A549 treated with CORT108297 at 1 μM for 4 hours (cell line): ENCODE results near the gene DNAJB4. TPM values are rescaled to one million over a fixed set of nuclear protein-coding genes. Genes with fewer than 3 reads are reported as not detected.

ENCODE experiments used
- total RNA-seq: library from RNA; stranded (reverse); fragments of 200-300 nt; extraction: Qiagen RNA extraction; gene quantifications from 5 replicates; pipeline ENCODE4 v1.2.3, GENCODE V29; 2022

Gene DNAJB4
- 33.1 to 60.2 TPM (median 37.7 TPM) in 5 replicates for total RNA-seq

GRCh38 chr1:78004719-78005447, at the start of gene DNAJB4:
TSS of gene DNAJB4 (plus strand) at chr1:78004939. CDS start at chr1:78005111, 172 bp downstream.

DNA sequence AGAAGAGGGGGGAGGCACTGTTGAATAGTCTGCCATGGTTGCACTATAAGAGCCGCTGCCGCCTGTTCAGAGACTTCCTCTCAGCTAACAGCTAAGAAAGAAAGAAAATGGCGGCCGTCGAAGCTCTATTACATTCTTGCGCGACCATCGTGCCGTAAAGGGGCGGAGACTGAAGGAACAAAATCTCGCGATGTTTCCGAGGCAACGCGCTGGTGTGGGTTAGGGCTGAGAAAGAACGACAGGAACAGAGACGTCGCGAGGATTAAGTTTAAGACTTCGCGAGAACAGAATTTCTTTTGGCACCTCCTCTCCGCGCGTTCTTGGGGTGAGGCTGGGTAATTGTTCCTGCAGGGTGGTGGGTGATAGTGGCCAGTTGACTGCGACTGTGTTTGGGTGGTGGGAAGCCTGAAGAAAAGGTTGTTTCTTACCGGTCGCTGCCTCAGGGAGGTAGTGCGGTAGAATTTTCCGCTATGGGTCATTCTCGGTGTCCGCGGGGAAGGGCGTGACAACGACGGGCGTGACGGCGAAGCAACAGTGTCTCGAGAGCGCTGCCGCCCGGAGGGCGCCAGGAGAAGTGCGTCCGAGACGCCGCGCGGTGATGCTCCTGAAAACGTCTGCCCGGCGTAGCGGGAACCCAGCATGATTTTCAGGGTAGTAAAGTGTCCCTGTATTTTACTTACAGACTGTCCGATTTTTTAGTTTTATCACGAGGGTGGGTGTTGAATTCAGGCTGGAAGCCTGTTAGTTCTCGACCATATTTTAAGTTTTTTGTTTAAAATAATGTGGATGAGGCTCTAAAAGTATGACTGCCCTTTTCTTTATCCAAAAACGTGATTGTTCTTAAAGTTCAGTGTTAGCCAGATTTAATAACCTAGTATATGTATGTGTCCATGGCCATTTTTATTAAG, 25.5 kb upstream of the DNAJB4 start, which contains the start of gene FUBP1:
Gene FUBP1 (minus strand): TSS at position 104 of the 908 bp plus-strand sequence. CDS start 68 bp downstream, at position 36.

DNA sequence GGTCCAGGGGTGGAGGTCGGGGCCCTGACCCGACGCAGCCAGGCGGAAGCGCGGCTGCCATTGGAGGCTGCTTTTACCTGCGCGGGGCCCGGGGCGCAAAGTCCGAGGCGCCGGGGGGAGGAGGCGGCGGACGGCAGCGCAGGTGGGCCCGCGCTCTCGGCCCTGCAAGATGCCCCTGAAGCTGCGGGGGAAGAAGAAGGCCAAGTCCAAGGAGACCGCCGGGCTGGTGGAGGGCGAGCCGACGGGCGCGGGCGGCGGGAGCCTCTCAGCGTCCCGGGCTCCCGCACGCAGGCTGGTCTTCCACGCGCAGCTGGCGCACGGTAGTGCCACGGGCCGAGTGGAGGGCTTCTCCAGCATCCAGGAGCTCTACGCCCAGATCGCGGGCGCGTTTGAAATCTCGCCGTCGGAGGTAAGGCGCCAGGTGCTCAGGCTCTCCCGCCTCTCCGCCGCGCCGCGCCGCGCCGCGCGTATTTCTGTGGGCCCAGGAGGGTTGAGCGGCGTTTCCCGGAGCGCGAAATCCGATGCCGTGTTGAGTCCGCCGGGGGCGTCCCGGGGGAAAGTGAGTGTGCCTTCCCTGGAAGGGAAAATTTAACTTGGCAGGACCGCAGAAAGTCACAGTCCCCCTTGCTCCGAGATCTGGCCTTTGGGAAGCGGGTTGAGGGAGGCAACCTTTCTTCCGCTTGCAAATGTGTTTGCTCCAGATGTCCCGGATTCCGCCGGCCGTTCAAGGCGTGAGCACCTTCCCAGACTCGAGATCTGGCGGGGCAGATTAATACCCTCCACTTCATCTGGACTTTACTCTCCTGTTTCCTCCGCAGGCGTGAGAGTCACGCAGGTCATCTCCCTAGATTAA, 41.4 kb downstream of the DNAJB4 start, which contains the start of gene GIPC2:
Gene GIPC2 (plus strand): TSS at position 41 of the 853 bp plus-strand sequence. CDS start 129 bp downstream, at position 170.

Other genes with a start within 250 kb of the DNAJB4 start
- 16.1 to 20.5 TPM (median 18.3 TPM) in 5 replicates for gene USP33, start 245.1 kb upstream of the DNAJB4 start, total RNA-seq
- gene MIGA1, start 225.3 kb upstream of the DNAJB4 start, total RNA-seq = 4.6 to 7.7 TPM (median 6.3 TPM) in 5 replicates
- gene NEXN, start 116.3 kb upstream of the DNAJB4 start, total RNA-seq = 4.5 to 8.5 TPM (median 5.4 TPM) in 5 replicates
- 93.5 to 139 TPM (median 112 TPM) in 5 replicates for gene FUBP1, start 25.9 kb upstream of the DNAJB4 start, total RNA-seq
- 0.02 to 0.05 TPM (median 0.03 TPM) in 4 of 5 replicates, not detected in the other for gene GIPC2, start 41.0 kb downstream of the DNAJB4 start, total RNA-seq